ENCODE data around the gene PCSK9.
A peak's percentile ranks its signal among the peaks of the same experiment; 100 is the strongest.

The PCSK9 gene

GRCh38 chr1:54994355-54994990 lies 44.9 kb upstream of the PCSK9 start:
- TF ChIP-seq CEBPB (IDR thresholded peaks at IDR 0.05) (no peak), EP300 (IDR thresholded peaks at IDR 0.05; ENCODE audit: borderline replicate concordance) (no peak), REST (IDR thresholded peaks at IDR 0.05; ENCODE audit: low read depth) (no peak), TAF1 (IDR thresholded peaks at IDR 0.05; ENCODE audit: low read depth) (no peak), EGR1 (IDR thresholded peaks at IDR 0.05) (no peak), RAD21 (IDR thresholded peaks at IDR 0.05; ENCODE audit: low read depth) (no peak), ZBTB7A (IDR thresholded peaks at IDR 0.05; ENCODE audit: low read depth) (no peak), CREB1 (IDR thresholded peaks at IDR 0.05; ENCODE audit: low read depth) (no peak), MAX (IDR thresholded peaks at IDR 0.05) (no peak), YY1 (IDR thresholded peaks at IDR 0.05; ENCODE audit: low read depth) (no peak), TEAD4 (IDR thresholded peaks at IDR 0.05) (no peak), TCF12 (IDR thresholded peaks at IDR 0.05; ENCODE audit: low read depth) (no peak), NFIC (IDR thresholded peaks at IDR 0.05) (no peak)

GRCh38 chr1:54995013-54995760 lies 44.2 kb upstream of the PCSK9 start:
- no peak for TF ChIP-seq TCF12 (IDR thresholded peaks at IDR 0.05; ENCODE audit: low read depth)
- TF ChIP-seq CREB1 (IDR thresholded peaks at IDR 0.05; ENCODE audit: low read depth): no peak
- TF ChIP-seq EP300 (IDR thresholded peaks at IDR 0.05; ENCODE audit: borderline replicate concordance): no peak
- TF ChIP-seq ZBTB7A (IDR thresholded peaks at IDR 0.05; ENCODE audit: low read depth): no peak
- no peak for TF ChIP-seq REST (IDR thresholded peaks at IDR 0.05; ENCODE audit: low read depth)
- no peak for TF ChIP-seq EGR1 (IDR thresholded peaks at IDR 0.05)
- TF ChIP-seq CEBPB (IDR thresholded peaks at IDR 0.05): no peak
- TF ChIP-seq TAF1 (IDR thresholded peaks at IDR 0.05; ENCODE audit: low read depth): no peak
- TF ChIP-seq USF1 (IDR thresholded peaks at IDR 0.05): no peak
- no peak for TF ChIP-seq FOXM1 (IDR thresholded peaks at IDR 0.05; ENCODE audit: borderline replicate concordance, low read depth)
- TF ChIP-seq TEAD4 (IDR thresholded peaks at IDR 0.05): no peak
- no peak for TF ChIP-seq NFIC (IDR thresholded peaks at IDR 0.05)

- TF ChIP-seq TCF12 (IDR thresholded peaks at IDR 0.05; ENCODE audit: low read depth) (no peak), TAF1 (IDR thresholded peaks at IDR 0.05; ENCODE audit: low read depth) (no peak), RAD21 (IDR thresholded peaks at IDR 0.05; ENCODE audit: low read depth) (no peak)
These were observed 43.5 kb upstream of the PCSK9 start for GRCh38 chr1:54995835-54996234.

- TF ChIP-seq TEAD4 (IDR thresholded peaks at IDR 0.05): no peak
- TF ChIP-seq RAD21 (IDR thresholded peaks at IDR 0.05; ENCODE audit: low read depth): peak; percentile 99
- no peak for TF ChIP-seq EP300 (IDR thresholded peaks at IDR 0.05; ENCODE audit: borderline replicate concordance)
- TF ChIP-seq YY1 (IDR thresholded peaks at IDR 0.05; ENCODE audit: low read depth): peak; percentile 76
- no peak for TF ChIP-seq TCF12 (IDR thresholded peaks at IDR 0.05; ENCODE audit: low read depth)
- no peak for TF ChIP-seq CEBPB (IDR thresholded peaks at IDR 0.05)
- no peak for TF ChIP-seq USF1 (IDR thresholded peaks at IDR 0.05)
- peak; percentile 74; the same call in 1 of the 2 replicates for TF ChIP-seq ZBTB7A (IDR thresholded peaks at IDR 0.05; ENCODE audit: low read depth)
- no peak for TF ChIP-seq FOXM1 (IDR thresholded peaks at IDR 0.05; ENCODE audit: borderline replicate concordance, low read depth)
- TF ChIP-seq TAF1 (IDR thresholded peaks at IDR 0.05; ENCODE audit: low read depth): no peak
- no peak for TF ChIP-seq NFIC (IDR thresholded peaks at IDR 0.05)
- TF ChIP-seq REST (IDR thresholded peaks at IDR 0.05; ENCODE audit: low read depth): no peak
- no peak for TF ChIP-seq CREB1 (IDR thresholded peaks at IDR 0.05; ENCODE audit: low read depth)
- TF ChIP-seq EGR1 (IDR thresholded peaks at IDR 0.05): no peak
- peak; percentile 92 for TF ChIP-seq MAX (IDR thresholded peaks at IDR 0.05)
These were observed 42.9 kb upstream of the PCSK9 start for GRCh38 chr1:54996359-54996868.
